ENCODE results near the gene RFX7. TPM values are rescaled to one million over a fixed set of nuclear protein-coding genes. Genes with fewer than 3 reads are reported as not detected.

The RFX7 gene
- total RNA-seq, 1 experiment from 2014 or later, result 43.4 TPM

DNA sequence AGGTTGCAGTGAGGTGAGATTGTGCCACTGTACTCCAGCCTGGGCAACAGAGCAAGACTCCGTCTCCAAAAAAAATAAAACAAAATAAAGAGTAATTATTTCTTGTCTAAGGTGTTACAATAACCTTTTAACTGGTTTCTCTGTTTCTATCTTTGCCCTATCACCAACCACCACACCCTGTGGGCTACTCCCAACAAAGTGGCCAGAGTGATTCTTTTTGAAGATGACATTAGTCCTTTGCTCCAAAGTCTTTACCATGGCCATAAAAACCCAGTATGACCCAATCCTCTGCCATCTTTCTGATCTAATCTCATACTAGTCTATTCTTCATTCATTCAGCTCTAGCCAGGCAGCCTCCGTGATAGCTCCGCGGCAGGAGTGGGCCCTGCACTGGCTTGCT lies 62.8 kb downstream of the RFX7 start:
- WGBS (ENCODE audit: extremely low coverage, insufficient read length, low lambda C conversion rate), result no CpG with 5 or more reads among the region's 4 CpGs
- Histone ChIP-seq H2AFZ (ENCODE audit: low read length) (no peak overlapping the region), H3K9me3 (ENCODE audit: control insufficient read depth, low read depth, low read length) (no peaks in the 10 kb centered on the region), H4K20me1 (ENCODE audit: control insufficient read depth, insufficient read depth, insufficient read length) (no peaks in the 10 kb centered on the region), H4K8ac (replicated peaks; ENCODE audit: insufficient read length, low read depth, low read length) (no peak overlapping the region), H2BK5ac (ENCODE audit: insufficient read length, low read length) (no peak overlapping the region), H3K79me1 (ENCODE audit: insufficient read depth, low read depth, low read length, poor library complexity, severe bottlenecking) (peaks cover 3% of the 10 kb centered on the region), H2BK15ac (ENCODE audit: low read depth, low read length) (no peak overlapping the region), H3K27ac (ENCODE audit: insufficient read length, low read depth, low read length) (no peak overlapping the region), H3K14ac (ENCODE audit: insufficient read depth, low read length) (no peak overlapping the region), H3K9ac (ENCODE audit: extremely low read depth, insufficient read length, low read length) (no peak overlapping the region), H2BK120ac (ENCODE audit: low read depth, low read length, poor library complexity, severe bottlenecking) (no peak overlapping the region), H3K79me2 (ENCODE audit: insufficient read depth, low read length) (peaks cover 12% of the 10 kb centered on the region; the same call in 1 of the 2 replicates), H3K23me2 (ENCODE audit: insufficient read length, low read depth, low read length, poor library complexity, severe bottlenecking) (no peaks in the 10 kb centered on the region), H3K18ac (ENCODE audit: insufficient read length, low read depth, low read length) (no peak overlapping the region), H3T11ph (ENCODE audit: low read length) (no peak overlapping the region), H4K5ac (ENCODE audit: insufficient read length, low read depth, low read length) (no peak overlapping the region), H3K23ac (ENCODE audit: insufficient read length, low read depth, low read length) (no peak overlapping the region), H3K4me1 (ENCODE audit: insufficient read depth, low read length) (no peaks in the 10 kb centered on the region), H3K27me3 (ENCODE audit: insufficient read depth, low read length) (no peaks in the 10 kb centered on the region), H2AK5ac (ENCODE audit: insufficient read length, low read length) (no peak overlapping the region), H4K91ac (ENCODE audit: insufficient read length, low read depth, low read length) (no peak overlapping the region), H3K56ac (ENCODE audit: insufficient read length, low read depth, low read length) (no peak overlapping the region), H3K4ac (ENCODE audit: low read depth, low read length) (no peak overlapping the region), H3K4me2 (ENCODE audit: insufficient read depth, insufficient read length, low read length) (no peak overlapping the region), H2BK20ac (ENCODE audit: low read depth, low read length, poor library complexity, severe bottlenecking) (no peak overlapping the region), H2BK12ac (ENCODE audit: insufficient read length, low read depth, low read length) (no peak overlapping the region)
- H3K27me3 Mint-ChIP-seq (ENCODE audit: low read depth), result no peaks in the 10 kb centered on the region
- H3K9me3 Mint-ChIP-seq, result peaks cover 19 to 24% of the 10 kb centered on the region in 2 experiments
- TF ChIP-seq, protein P1, sequence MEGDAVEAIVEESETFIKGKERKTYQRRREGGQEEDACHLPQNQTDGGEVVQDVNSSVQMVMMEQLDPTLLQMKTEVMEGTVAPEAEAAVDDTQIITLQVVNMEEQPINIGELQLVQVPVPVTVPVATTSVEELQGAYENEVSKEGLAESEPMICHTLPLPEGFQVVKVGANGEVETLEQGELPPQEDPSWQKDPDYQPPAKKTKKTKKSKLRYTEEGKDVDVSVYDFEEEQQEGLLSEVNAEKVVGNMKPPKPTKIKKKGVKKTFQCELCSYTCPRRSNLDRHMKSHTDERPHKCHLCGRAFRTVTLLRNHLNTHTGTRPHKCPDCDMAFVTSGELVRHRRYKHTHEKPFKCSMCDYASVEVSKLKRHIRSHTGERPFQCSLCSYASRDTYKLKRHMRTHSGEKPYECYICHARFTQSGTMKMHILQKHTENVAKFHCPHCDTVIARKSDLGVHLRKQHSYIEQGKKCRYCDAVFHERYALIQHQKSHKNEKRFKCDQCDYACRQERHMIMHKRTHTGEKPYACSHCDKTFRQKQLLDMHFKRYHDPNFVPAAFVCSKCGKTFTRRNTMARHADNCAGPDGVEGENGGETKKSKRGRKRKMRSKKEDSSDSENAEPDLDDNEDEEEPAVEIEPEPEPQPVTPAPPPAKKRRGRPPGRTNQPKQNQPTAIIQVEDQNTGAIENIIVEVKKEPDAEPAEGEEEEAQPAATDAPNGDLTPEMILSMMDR (conservative IDR thresholded peaks at IDR 0.05), result no peak
- DNase-seq, result no peak
- no peak overlapping the region for H3K27ac Mint-ChIP-seq
- peaks cover 16 to 35% (median 18%) of the 10 kb centered on the region in 3 experiments for H3K36me3 Mint-ChIP-seq (ENCODE audit: insufficient read depth in 1 of 3, low read depth in 3 of 3)
- no peaks in the 10 kb centered on the region for H3K4me1 Mint-ChIP-seq
- H3K4me3 Mint-ChIP-seq, result no peak overlapping the region

All from H9 (cell line).